Hepatocyte (in vitro differentiated cells): ENCODE results near the gene SHROOM3. TPM values are rescaled to one million over a fixed set of nuclear protein-coding genes. Genes with fewer than 3 reads are reported as not detected.

Experiments
- DNase-seq: peaks from one replicate; pipeline ENCODE4 v3.0.0-alpha.2; 2016; ENCODE audit warnings: low spot score
- H2AFZ ChIP-seq: fragments of 200-600 bp; sonication (generic); 2 replicates; pipeline ENCODE4 v1.6.0; 2016; ENCODE audit warnings: antibody characterized with exemption, mild to moderate bottlenecking
- H3K27ac ChIP-seq: fragments of 200-600 bp; sonication (generic); 2 replicates; pipeline ENCODE4 v1.5.1; 2016; ENCODE audit warnings: mild to moderate bottlenecking
- H3K27me3 ChIP-seq: fragments of 200-600 bp; sonication (generic); 2 replicates; pipeline ENCODE4 v1.6.1; 2016
- H3K36me3 ChIP-seq: fragments of 200-600 bp; sonication (generic); replicated peaks from 2 replicates; pipeline ENCODE4 v1.5.1; 2016; ENCODE audit warnings: low read depth; ENCODE audit not compliant: insufficient read depth
- H3K4me1 ChIP-seq: fragments of 200-600 bp; sonication (generic); 2 replicates; pipeline ENCODE4 v1.5.1; 2016; ENCODE audit warnings: mild to moderate bottlenecking, moderate library complexity; ENCODE audit not compliant: insufficient read depth
- H3K4me2 ChIP-seq: fragments of 200-600 bp; sonication (generic); 2 replicates; pipeline ENCODE4 v1.6.0; 2016
- H3K4me3 ChIP-seq: fragments of 200-600 bp; sonication (generic); 2 replicates; pipeline ENCODE4 v1.5.1; 2016; ENCODE audit warnings: mild to moderate bottlenecking
- H3K79me2 ChIP-seq: fragments of 200-600 bp; sonication (generic); 2 replicates; pipeline ENCODE4 v1.6.0; 2017; ENCODE audit warnings: mild to moderate bottlenecking
- H3K9me2 ChIP-seq: fragments of 200-600 bp; sonication (generic); replicated peaks from 2 replicates; pipeline ENCODE4 v1.6.0; 2017; ENCODE audit warnings: mild to moderate bottlenecking; ENCODE audit not compliant: insufficient read depth
- H3K9me3 ChIP-seq: fragments of 200-600 bp; sonication (generic); 2 replicates; pipeline ENCODE4 v1.5.1; 2016; ENCODE audit warnings: low read depth, mild to moderate bottlenecking
- H4K20me1 ChIP-seq: fragments of 200-600 bp; sonication (generic); 2 replicates; pipeline ENCODE4 v1.6.0; 2016; ENCODE audit warnings: mild to moderate bottlenecking; ENCODE audit not compliant: insufficient read depth, poor library complexity, severe bottlenecking
- CTCF ChIP-seq: fragments of 200-600 bp; sonication (generic); IDR thresholded peaks from 2 replicates; pipeline ENCODE4 v1.5.1; 2016; ENCODE audit warnings: antibody characterized with exemption, mild to moderate bottlenecking; ENCODE audit not compliant: poor library complexity
- EZH2 ChIP-seq: fragments of 200-600 bp; sonication (generic); IDR thresholded peaks from 2 replicates; pipeline ENCODE4 v1.6.1; 2016; ENCODE audit warnings: antibody characterized with exemption, mild to moderate bottlenecking, borderline replicate concordance
- EZH2phosphoT487 ChIP-seq: fragments of 200-600 bp; sonication (generic); IDR thresholded peaks from one replicate; pipeline ENCODE4 v1.6.1; 2018; ENCODE audit warnings: antibody characterized with exemption, mild to moderate bottlenecking, low read depth, moderate library complexity; ENCODE audit not compliant: unreplicated experiment, severe bottlenecking
- WGBS: methylation state at CpG from one replicate; pipeline ENCODE4 v1.1.6; 2016; ENCODE audit warnings: low lambda C conversion rate; ENCODE audit errors: missing lambda C conversion rate; 5-methylcytosine and 5-hydroxymethylcytosine counted together
- polyA plus RNA-seq: library from polyadenylated mRNA; unstranded; fragments of >200 nt; fragmentation: Nextera tagmentation; extraction: Ambion mirVana; gene quantifications from 2 replicates; pipeline ENCODE4 v1.2.1, GENCODE V29; 2016
- total RNA-seq: library from RNA; depleted of rRNA; stranded (reverse); fragments of >200 nt; gene quantifications from 2 replicates; pipeline ENCODE4 v1.2.3, GENCODE V29; 2014

The SHROOM3 gene
- total and polyA plus RNA-seq, 2 experiments from 2014 or later = 35.0 to 63.1 TPM

DNA sequence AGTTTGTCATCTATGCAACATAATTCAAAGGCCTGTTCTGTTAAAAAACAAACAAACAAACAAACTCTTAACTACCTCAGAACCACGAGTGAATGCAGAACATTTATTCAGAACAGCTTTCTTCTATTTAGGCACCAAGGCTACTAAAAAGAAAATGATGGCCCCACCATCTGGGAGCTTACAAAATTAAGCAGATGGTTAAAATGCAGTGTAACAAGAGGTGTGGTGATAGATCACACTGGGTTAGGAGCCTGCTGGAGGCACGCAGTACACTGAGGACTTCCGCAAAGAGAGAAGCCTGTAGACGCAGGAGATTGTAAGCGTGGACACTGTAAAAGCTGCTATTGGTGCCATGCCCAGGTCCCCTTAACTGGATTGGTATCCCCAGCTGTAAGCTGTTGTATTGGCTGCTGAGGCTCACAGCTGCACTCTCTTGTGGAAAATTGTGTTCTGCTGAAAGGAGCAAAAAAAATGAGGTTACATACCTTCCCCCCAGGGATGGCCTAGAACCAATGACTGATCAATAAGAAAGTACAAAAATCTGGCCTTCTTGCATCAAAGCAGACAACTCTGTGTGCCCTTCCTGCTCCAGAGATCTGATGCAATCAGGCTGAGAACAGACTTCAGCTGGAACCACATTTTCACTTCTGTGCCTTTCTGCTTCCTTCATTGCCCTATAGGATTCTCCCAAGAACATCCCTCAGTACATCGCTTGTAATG, 60.0 kb downstream of the SHROOM3 start:
- Histone ChIP-seq H3K27me3 (no peaks in the 10 kb centered on the region), H2AFZ (no peak overlapping the region), H3K79me2 (no peaks in the 10 kb centered on the region), H3K9me2 (no peaks in the 10 kb centered on the region), H3K9me3 (no peaks in the 10 kb centered on the region), H3K4me1 (peaks cover 14% of the 10 kb centered on the region), H3K4me2 (no peak overlapping the region), H3K27ac (no peak overlapping the region), H3K4me3 (no peak overlapping the region), H3K36me3 (no peaks in the 10 kb centered on the region), H4K20me1 (no peaks in the 10 kb centered on the region)
- no peak for TF ChIP-seq EZH2phosphoT487
- no peak for TF ChIP-seq EZH2
- no peak for TF ChIP-seq CTCF
- DNase-seq = no peak
- 90% methylated on average over 6 of the region's 6 CpGs for WGBS

GRCh38 chr4:76498550-76498949, 63.5 kb downstream of the SHROOM3 start:
- Histone ChIP-seq H4K20me1 (no peaks in the 10 kb centered on the region), H3K79me2 (no peaks in the 10 kb centered on the region), H3K27ac (peak overlapping the region; percentile 73), H3K36me3 (no peaks in the 10 kb centered on the region), H3K4me1 (peaks cover 14% of the 10 kb centered on the region), H3K9me3 (no peaks in the 10 kb centered on the region), H3K4me2 (peak overlapping the region; percentile 51), H2AFZ (peak overlapping the region; percentile 24), H3K27me3 (no peaks in the 10 kb centered on the region), H3K9me2 (no peaks in the 10 kb centered on the region), H3K4me3 (no peak overlapping the region)
- peak; percentile 29 for DNase-seq
- TF ChIP-seq CTCF (no peak), EZH2phosphoT487 (no peak), EZH2 (no peak)
- 46% methylated on average over 3 of the region's 3 CpGs for WGBS

- Histone ChIP-seq H3K4me2 (no peak overlapping the region), H3K4me1 (peaks cover 14% of the 10 kb centered on the region), H3K4me3 (no peak overlapping the region), H3K27ac (peak overlapping the region; percentile 73), H3K36me3 (no peaks in the 10 kb centered on the region), H3K9me3 (no peaks in the 10 kb centered on the region), H4K20me1 (no peaks in the 10 kb centered on the region), H3K79me2 (no peaks in the 10 kb centered on the region), H3K27me3 (no peaks in the 10 kb centered on the region), H3K9me2 (no peaks in the 10 kb centered on the region), H2AFZ (no peak overlapping the region)
- DNase-seq = no peak
- WGBS = 85% methylated on average over 4 of the region's 4 CpGs
- TF ChIP-seq CTCF = no peak
- TF ChIP-seq EZH2 = no peak
- no peak for TF ChIP-seq EZH2phosphoT487
Measured at GRCh38 chr4:76499461-76499860, 64.4 kb downstream of the SHROOM3 start.
